Type B pancreatic cell (in vitro differentiated cells): ENCODE data around the gene CHTF8. TPM values are rescaled to one million over a fixed set of nuclear protein-coding genes. Genes with fewer than 3 reads are reported as not detected.

ENCODE experiments used
- DNase-seq: peaks from one replicate; pipeline ENCODE4 v3.0.0; 2021; ENCODE audit warnings: mixed read lengths; ENCODE audit not compliant: unreplicated experiment; ENCODE audit errors: extremely low spot score
- H3K27ac Mint-ChIP-seq: 2 replicates; pipeline ENCODE4 v1.8.0; 2021; ENCODE audit warnings: mild to moderate bottlenecking, mixed read lengths
- H3K27me3 Mint-ChIP-seq: 2 replicates; pipeline ENCODE4 v1.8.0; 2021; ENCODE audit warnings: mixed read lengths
- H3K36me3 Mint-ChIP-seq: 2 replicates; pipeline ENCODE4 v1.8.0; 2021; ENCODE audit warnings: mixed read lengths
- H3K4me1 Mint-ChIP-seq: one replicate; pipeline ENCODE4 v1.8.0; 2021; ENCODE audit warnings: mixed read lengths; ENCODE audit not compliant: unreplicated experiment
- H3K4me3 Mint-ChIP-seq: 2 replicates; pipeline ENCODE4 v1.8.0; 2021; ENCODE audit warnings: mild to moderate bottlenecking, mixed read lengths
- H3K9me3 Mint-ChIP-seq: 2 replicates; pipeline ENCODE4 v1.8.0; 2021; ENCODE audit warnings: mixed read lengths
- total RNA-seq: library from RNA; stranded (reverse); gene quantifications from 2 replicates; pipeline ENCODE4 v1.2.1, GENCODE V29; 2021; ENCODE audit warnings: low replicate concordance
- TF ChIP-seq, protein P1 (sequence below): fragments of 200-600 bp; sonication (generic); conservative IDR thresholded peaks from 2 replicates; pipeline ENCODE4 v1.5.0; 2021; ENCODE audit warnings: antibody characterized with exemption, mild to moderate bottlenecking

Gene CHTF8
- total RNA-seq, 1 donor from 2014 or later = 131 TPM

DNA sequence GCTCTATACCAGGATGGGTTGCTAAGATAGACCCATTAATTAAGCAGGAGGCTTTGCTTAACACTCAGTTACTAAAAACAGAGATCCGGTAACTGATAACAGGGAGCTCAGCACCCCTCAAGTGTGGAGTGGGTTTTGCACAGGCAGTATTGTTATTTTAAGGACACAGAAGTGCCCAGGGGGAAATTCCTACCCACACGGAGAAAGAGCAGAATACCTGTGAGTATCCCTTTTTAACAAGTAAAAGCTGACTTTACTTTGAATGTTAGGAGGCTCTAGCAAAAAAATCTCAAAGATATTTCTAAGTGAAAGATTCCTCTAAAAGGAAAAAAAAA, 59.8 kb downstream of the CHTF8 start:
- Mint-ChIP-seq H3K27me3 (no peaks in the 10 kb centered on the region), H3K27ac (peak overlapping the region; percentile 74), H3K4me3 (no peak overlapping the region), H3K36me3 (no peaks in the 10 kb centered on the region), H3K9me3 (no peaks in the 10 kb centered on the region), H3K4me1 (peaks cover 13% of the 10 kb centered on the region)
- no peak for DNase-seq
- TF ChIP-seq, protein P1, sequence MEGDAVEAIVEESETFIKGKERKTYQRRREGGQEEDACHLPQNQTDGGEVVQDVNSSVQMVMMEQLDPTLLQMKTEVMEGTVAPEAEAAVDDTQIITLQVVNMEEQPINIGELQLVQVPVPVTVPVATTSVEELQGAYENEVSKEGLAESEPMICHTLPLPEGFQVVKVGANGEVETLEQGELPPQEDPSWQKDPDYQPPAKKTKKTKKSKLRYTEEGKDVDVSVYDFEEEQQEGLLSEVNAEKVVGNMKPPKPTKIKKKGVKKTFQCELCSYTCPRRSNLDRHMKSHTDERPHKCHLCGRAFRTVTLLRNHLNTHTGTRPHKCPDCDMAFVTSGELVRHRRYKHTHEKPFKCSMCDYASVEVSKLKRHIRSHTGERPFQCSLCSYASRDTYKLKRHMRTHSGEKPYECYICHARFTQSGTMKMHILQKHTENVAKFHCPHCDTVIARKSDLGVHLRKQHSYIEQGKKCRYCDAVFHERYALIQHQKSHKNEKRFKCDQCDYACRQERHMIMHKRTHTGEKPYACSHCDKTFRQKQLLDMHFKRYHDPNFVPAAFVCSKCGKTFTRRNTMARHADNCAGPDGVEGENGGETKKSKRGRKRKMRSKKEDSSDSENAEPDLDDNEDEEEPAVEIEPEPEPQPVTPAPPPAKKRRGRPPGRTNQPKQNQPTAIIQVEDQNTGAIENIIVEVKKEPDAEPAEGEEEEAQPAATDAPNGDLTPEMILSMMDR = no peak

DNA sequence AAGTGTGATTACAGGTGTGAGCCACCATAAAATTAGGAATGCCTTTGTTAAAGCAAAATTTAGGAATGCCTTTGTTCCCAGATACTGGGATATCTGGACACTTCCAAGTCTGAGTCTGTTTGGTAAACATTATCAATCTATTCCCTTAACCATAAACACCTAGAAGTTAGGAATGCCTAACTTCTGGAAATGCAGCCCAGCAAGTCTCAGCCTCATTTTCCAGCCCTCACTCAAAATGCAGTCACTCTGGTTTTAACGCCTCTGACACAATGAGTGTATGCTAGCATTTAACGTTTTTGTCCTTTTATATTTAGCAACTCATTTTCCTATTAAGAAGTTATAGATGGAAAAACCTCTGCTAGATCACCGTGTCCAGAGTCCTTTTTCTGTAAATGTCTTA, 61.4 kb downstream of the CHTF8 start:
- no peak for DNase-seq
- Mint-ChIP-seq H3K4me1 (peaks cover 14% of the 10 kb centered on the region), H3K27ac (no peak overlapping the region), H3K4me3 (no peak overlapping the region), H3K9me3 (no peaks in the 10 kb centered on the region), H3K27me3 (no peaks in the 10 kb centered on the region), H3K36me3 (no peaks in the 10 kb centered on the region)
- TF ChIP-seq, protein P1 = no peak

DNA sequence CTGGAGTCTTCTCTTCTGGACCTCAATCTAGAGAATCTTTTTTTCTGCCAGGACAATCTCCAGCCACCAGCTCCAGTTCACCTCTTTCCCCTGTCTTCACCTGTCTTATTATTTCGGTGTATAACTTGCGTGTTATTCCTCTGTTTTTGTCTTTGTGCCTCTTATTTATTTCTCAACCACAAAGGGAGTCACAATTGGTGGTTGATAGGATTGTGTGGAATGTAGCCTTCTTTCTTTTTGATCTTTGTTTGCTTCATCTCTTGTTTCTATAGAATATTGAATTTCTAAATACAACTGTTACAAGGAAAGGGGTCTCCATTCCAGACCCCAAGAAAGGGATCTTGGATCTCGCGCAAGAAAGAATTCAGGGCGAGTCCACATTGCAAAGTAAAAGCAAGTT, 62.9 kb downstream of the CHTF8 start:
- H3K27me3 Mint-ChIP-seq = no peaks in the 10 kb centered on the region
- no peaks in the 10 kb centered on the region for H3K9me3 Mint-ChIP-seq
- TF ChIP-seq, protein P1 = no peak
- H3K36me3 Mint-ChIP-seq = no peaks in the 10 kb centered on the region
- no peak overlapping the region for H3K4me3 Mint-ChIP-seq
- peaks cover 27% of the 10 kb centered on the region for H3K4me1 Mint-ChIP-seq
- H3K27ac Mint-ChIP-seq = no peak overlapping the region
- DNase-seq = no peak

Other genes starting within 250 kb of the CHTF8 start
- gene HAS3, start 26.9 kb downstream of the CHTF8 start, total RNA-seq = 1.5 and 3.7 TPM in 2 replicates
- gene UTP4, start 61 bp upstream of the CHTF8 start, total RNA-seq = 42.5 and 51.9 TPM in 2 replicates
- 20.9 and 22.2 TPM in 2 replicates for gene SNTB2, start 54.6 kb upstream of the CHTF8 start, total RNA-seq
- 23.2 and 31.2 TPM in 2 replicates for gene VPS4A, start 178.8 kb upstream of the CHTF8 start, total RNA-seq
- 14.6 and 19.0 TPM in 2 replicates for gene PDF, start 198.0 kb upstream of the CHTF8 start, total RNA-seq
- 42.5 and 57.3 TPM in 2 replicates for gene COG8, start 207.0 kb upstream of the CHTF8 start, total RNA-seq
- gene NIP7, start 207.2 kb upstream of the CHTF8 start, total RNA-seq = 30.2 and 33.2 TPM in 2 replicates
- 1.7 and 5.3 TPM in 2 replicates for gene TMED6, start 219.2 kb upstream of the CHTF8 start, total RNA-seq